H9 (cell line): ENCODE results near the gene ZBTB43. TPM values are rescaled to one million over a fixed set of nuclear protein-coding genes. Genes with fewer than 3 reads are reported as not detected.

Source experiments
- DNase-seq: peaks from one replicate; pipeline ENCODE4 v3.0.0-alpha.2; 2017
- H2AFZ ChIP-seq: one replicate; pipeline ENCODE4 v1.6.1; 2013; ENCODE audit warnings: mild to moderate bottlenecking, low read length, control low read depth, moderate library complexity
- H2AK5ac ChIP-seq: 2 replicates; pipeline ENCODE4 v1.6.1; 2013; ENCODE audit warnings: low read length, control low read depth, mixed read lengths; ENCODE audit not compliant: insufficient read length
- H2BK120ac ChIP-seq: one replicate; pipeline ENCODE4 v1.6.1; 2013; ENCODE audit warnings: low read depth, mild to moderate bottlenecking, low read length, control low read depth, inconsistent platforms; ENCODE audit not compliant: poor library complexity, severe bottlenecking
- H2BK12ac ChIP-seq: 2 replicates; pipeline ENCODE4 v1.6.1; 2013; ENCODE audit warnings: low read length, control low read depth, mixed read lengths, low read depth; ENCODE audit not compliant: insufficient read length
- H2BK15ac ChIP-seq: 2 replicates; pipeline ENCODE4 v1.6.1; 2013; ENCODE audit warnings: low read depth, low read length, control low read depth
- H2BK20ac ChIP-seq: one replicate; pipeline ENCODE4 v1.6.1; 2013; ENCODE audit warnings: low read depth, mild to moderate bottlenecking, low read length, control low read depth, inconsistent platforms; ENCODE audit not compliant: poor library complexity, severe bottlenecking
- H2BK5ac ChIP-seq: 2 replicates; pipeline ENCODE4 v1.6.1; 2013; ENCODE audit warnings: low read length, control low read depth, mixed read lengths; ENCODE audit not compliant: insufficient read length
- H3K14ac ChIP-seq: 2 replicates; pipeline ENCODE4 v1.6.1; 2013; ENCODE audit warnings: low read length, control low read depth; ENCODE audit not compliant: insufficient read depth
- H3K18ac ChIP-seq: 2 replicates; pipeline ENCODE4 v1.6.1; 2013; ENCODE audit warnings: low read depth, mild to moderate bottlenecking, mixed read lengths, low read length, control low read depth; ENCODE audit not compliant: insufficient read length
- H3K23ac ChIP-seq: 2 replicates; pipeline ENCODE4 v1.6.1; 2013; ENCODE audit warnings: low read length, control low read depth, mixed read lengths, low read depth; ENCODE audit not compliant: insufficient read length
- H3K23me2 ChIP-seq: 2 replicates; pipeline ENCODE4 v1.6.1; 2013; ENCODE audit warnings: low read depth, mild to moderate bottlenecking, mixed read lengths, low read length, control low read depth; ENCODE audit not compliant: insufficient read length, poor library complexity, severe bottlenecking
- H3K27ac ChIP-seq: 2 replicates; pipeline ENCODE4 v1.5.1; 2013; ENCODE audit warnings: low read length, control low read depth, mixed read lengths, low read depth; ENCODE audit not compliant: insufficient read length
- H3K27me3 ChIP-seq: 2 replicates; pipeline ENCODE4 v1.6.1; 2013; ENCODE audit warnings: low read length, control low read depth, inconsistent platforms; ENCODE audit not compliant: insufficient read depth
- H3K4ac ChIP-seq: 2 replicates; pipeline ENCODE4 v1.6.1; 2013; ENCODE audit warnings: low read depth, mild to moderate bottlenecking, control low read depth, inconsistent platforms, low read length, moderate library complexity
- H3K4me1 ChIP-seq: 2 replicates; pipeline ENCODE4 v1.6.1; 2013; ENCODE audit warnings: low read length, control low read depth, inconsistent platforms; ENCODE audit not compliant: insufficient read depth
- H3K4me2 ChIP-seq: 2 replicates; pipeline ENCODE4 v1.6.1; 2013; ENCODE audit warnings: low read length, control low read depth, mixed read lengths; ENCODE audit not compliant: insufficient read length, insufficient read depth
- H3K56ac ChIP-seq: 2 replicates; pipeline ENCODE4 v1.6.1; 2013; ENCODE audit warnings: low read depth, mild to moderate bottlenecking, mixed read lengths, low read length, control low read depth; ENCODE audit not compliant: insufficient read length
- H3K79me1 ChIP-seq: 2 replicates; pipeline ENCODE4 v1.6.1; 2013; ENCODE audit warnings: low read depth, mild to moderate bottlenecking, moderate library complexity, low read length, control low read depth, inconsistent platforms; ENCODE audit not compliant: insufficient read depth, poor library complexity, severe bottlenecking
- H3K79me2 ChIP-seq: 2 replicates; pipeline ENCODE4 v1.6.1; 2013; ENCODE audit warnings: low read length, control low read depth, inconsistent platforms; ENCODE audit not compliant: insufficient read depth
- H3K9ac ChIP-seq: 2 replicates; pipeline ENCODE4 v1.6.1; 2013; ENCODE audit warnings: low read length, control low read depth, mixed read lengths; ENCODE audit not compliant: insufficient read length; ENCODE audit errors: extremely low read depth
- H3K9me3 ChIP-seq: one replicate; pipeline ENCODE4 v1.6.1; 2013; ENCODE audit warnings: low read depth, low read length, inconsistent platforms; ENCODE audit not compliant: control insufficient read depth
- H3T11ph ChIP-seq: one replicate; pipeline ENCODE4 v1.6.1; 2013; ENCODE audit warnings: mild to moderate bottlenecking, low read length, control low read depth, inconsistent platforms
- H4K20me1 ChIP-seq: one replicate; pipeline ENCODE4 v1.6.1; 2013; ENCODE audit not compliant: control insufficient read depth, insufficient read length, insufficient read depth
- H4K5ac ChIP-seq: 2 replicates; pipeline ENCODE4 v1.6.1; 2013; ENCODE audit warnings: low read depth, mild to moderate bottlenecking, mixed read lengths, low read length, control low read depth; ENCODE audit not compliant: insufficient read length
- H4K8ac ChIP-seq: replicated peaks from 2 replicates; pipeline ENCODE4 v1.6.1; 2013; ENCODE audit warnings: low read length, control low read depth, mixed read lengths, low read depth; ENCODE audit not compliant: insufficient read length
- H4K91ac ChIP-seq: 2 replicates; pipeline ENCODE4 v1.6.1; 2013; ENCODE audit warnings: low read depth, mild to moderate bottlenecking, moderate library complexity, mixed read lengths, low read length, control low read depth; ENCODE audit not compliant: insufficient read length
- H3K27ac Mint-ChIP-seq, 3 experiments: 2 replicates in 2 of 3; 3 replicates in 1 of 3; pipeline ENCODE4 v1.8.0; 2020 to 2021; ENCODE audit warnings: mixed read lengths in 3 of 3, mild to moderate bottlenecking in 1 of 3, moderate library complexity in 1 of 3
- H3K27me3 Mint-ChIP-seq: 2 replicates; pipeline ENCODE4 v1.8.0; 2021; ENCODE audit warnings: low read depth, mild to moderate bottlenecking, moderate library complexity, mixed read lengths
- H3K36me3 Mint-ChIP-seq, 3 experiments: 2 replicates in 2 of 3; 3 replicates in 1 of 3; pipeline ENCODE4 v1.8.0; 2020 to 2021; ENCODE audit warnings: low read depth in 3 of 3, mixed read lengths in 3 of 3; ENCODE audit not compliant: insufficient read depth in 1 of 3
- H3K4me1 Mint-ChIP-seq, 2 experiments: 2 replicates each; pipeline ENCODE4 v1.8.0; 2020; ENCODE audit warnings: mixed read lengths in 2 of 2
- H3K4me3 Mint-ChIP-seq, 2 experiments: 2 replicates in 1 of 2; 3 replicates in 1 of 2; pipeline ENCODE4 v1.8.0; 2020 to 2021; ENCODE audit warnings: mild to moderate bottlenecking in 2 of 2, mixed read lengths in 2 of 2, moderate library complexity in 1 of 2
- H3K9me3 Mint-ChIP-seq, 2 experiments: 2 replicates in 1 of 2; 3 replicates in 1 of 2; pipeline ENCODE4 v1.8.0; 2020; ENCODE audit warnings: mild to moderate bottlenecking in 2 of 2, mixed read lengths in 2 of 2, moderate library complexity in 1 of 2
- CTCF ChIP-seq: fragments of 200-600 bp; sonication (generic); conservative IDR thresholded peaks from 3 replicates; pipeline ENCODE4 v1.8.0; 2021; ENCODE audit warnings: antibody characterized with exemption, mild to moderate bottlenecking
- WGBS: extraction: QIAGEN DNeasy Blood & Tissue Kit; methylation state at CpG from one replicate; pipeline ENCODE4 v1.1.7; 2013; ENCODE audit warnings: missing lambda C conversion rate, low lambda C conversion rate, mixed read lengths; ENCODE audit not compliant: insufficient read length; ENCODE audit errors: extremely low coverage; 5-methylcytosine and 5-hydroxymethylcytosine counted together
- total RNA-seq: library from RNA; stranded (reverse); gene quantifications from 2 replicates; pipeline ENCODE4 v1.2.1, GENCODE V29; 2021

The ZBTB43 gene
- total RNA-seq, 1 experiment from 2014 or later = 15.7 TPM

- Histone ChIP-seq H4K8ac (no peak overlapping the region), H3K79me1 (peaks cover 6% of the 10 kb centered on the region), H2AK5ac (no peak overlapping the region), H3K4me1 (no peaks in the 10 kb centered on the region), H4K20me1 (no peaks in the 10 kb centered on the region), H2BK12ac (no peak overlapping the region), H3K9me3 (no peaks in the 10 kb centered on the region), H3K14ac (no peak overlapping the region), H2BK120ac (no peak overlapping the region), H2BK15ac (no peak overlapping the region), H3K4me2 (no peak overlapping the region), H2AFZ (no peak overlapping the region), H3K9ac (no peak overlapping the region), H4K91ac (no peak overlapping the region), H3K23ac (no peak overlapping the region), H3K56ac (no peak overlapping the region), H3T11ph (no peak overlapping the region), H3K23me2 (no peaks in the 10 kb centered on the region), H3K27ac (no peak overlapping the region), H3K18ac (no peak overlapping the region), H4K5ac (no peak overlapping the region), H3K4ac (no peak overlapping the region), H2BK5ac (no peak overlapping the region), H3K27me3 (no peaks in the 10 kb centered on the region), H2BK20ac (no peak overlapping the region), H3K79me2 (no peaks in the 10 kb centered on the region; the same call in 1 of the 2 replicates)
- DNase-seq = no peak
- Mint-ChIP-seq H3K4me1 (no peaks in the 10 kb centered on the region), H3K9me3 (peaks cover 9% of the 10 kb centered on the region in 2 experiments), H3K27me3 (no peaks in the 10 kb centered on the region; the same call in 1 of the 2 replicates), H3K27ac (peak overlapping the region in 1 of 3 experiments; percentile 2; a peak in 1 of 7 replicates), H3K4me3 (no peak overlapping the region), H3K36me3 (peaks cover 6 to 9% (median 8%) of the 10 kb centered on the region in 3 experiments; a peak in 6 of 7 replicates)
- no CpG with 5 or more reads among the region's 9 CpGs for WGBS
- no peak for TF ChIP-seq CTCF
These were observed 69.9 kb downstream of the ZBTB43 start for GRCh38 chr9:126874546-126875314.
